Heart left ventricle (tissue), 16 donors: ENCODE data around the gene DGKG. TPM values are rescaled to one million over a fixed set of nuclear protein-coding genes. Genes with fewer than 3 reads are reported as not detected.

ENCODE experiments used
- ATAC-seq, 4 donors: fragments of 200-7000 bp; cut with Tn5 transposase; one replicate each; pipeline ENCODE4 v1.9.1; 2020 to 2022; ENCODE audit warnings: moderate library complexity in 4 of 4, mild to moderate bottlenecking in 3 of 4, moderate number of reproducible peaks in 1 of 4
- DNase-seq, 5 donors: peaks; one replicate each; pipeline ENCODE4 v3.0.0-alpha.2; 2020
- H3K27ac ChIP-seq, 12 donors: fragments of 200-600 bp; sonication (generic) in 4 of 12; one replicate each; pipeline versions ENCODE4 v1.5.0 to v1.8.0; 2016 to 2022; ENCODE audit warnings: mild to moderate bottlenecking in 2 of 12
- H3K27me3 ChIP-seq, 9 donors: fragments of 200-600 bp; sonication (generic) in 2 of 9; one replicate each; pipeline versions ENCODE4 v1.5.1 to v1.8.0; 2016 to 2022; ENCODE audit warnings: mild to moderate bottlenecking in 3 of 9
- H3K36me3 ChIP-seq, 9 donors: fragments of 200-600 bp; sonication (generic) in 2 of 9; one replicate each; pipeline versions ENCODE4 v1.5.0 to v1.8.0; 2018 to 2022; ENCODE audit warnings: mild to moderate bottlenecking in 2 of 9
- H3K4me1 ChIP-seq, 12 donors: fragments of 200-600 bp; sonication (generic) in 4 of 12; one replicate each; pipeline versions ENCODE4 v1.5.0 to v1.8.0; 2016 to 2022; ENCODE audit warnings: mild to moderate bottlenecking in 3 of 12
- H3K4me3 ChIP-seq, 12 donors: fragments of 200-600 bp; sonication (generic) in 4 of 12; one replicate each; pipeline versions ENCODE4 v1.5.0 to v1.8.0; 2017 to 2022; ENCODE audit warnings: mild to moderate bottlenecking in 9 of 12, moderate library complexity in 4 of 12
- H3K9me3 ChIP-seq, 12 donors: fragments of 200-600 bp; sonication (generic) in 4 of 12; one replicate each; pipeline versions ENCODE4 v1.5.0 to v1.8.0; 2016 to 2022; ENCODE audit warnings: mild to moderate bottlenecking in 1 of 12
- CTCF ChIP-seq, 12 donors: fragments of 200-600 bp; sonication (generic) in 4 of 12; IDR thresholded peaks; one replicate each; pipeline versions ENCODE4 v1.5.0 to v1.8.0; 2018 to 2022; ENCODE audit warnings: antibody characterized with exemption in 12 of 12, mild to moderate bottlenecking in 5 of 12
- POLR2A ChIP-seq, 2 donors: fragments of 450-650 bp; IDR thresholded peaks; one replicate each; pipeline ENCODE4 v1.6.1; 2017; ENCODE audit warnings: antibody characterized with exemption in 2 of 2, mild to moderate bottlenecking in 2 of 2, moderate library complexity in 2 of 2
- WGBS, 4 donors: extraction: QIAGEN DNeasy Blood & Tissue Kit in 2 of 4; methylation state at CpG; one replicate each; pipeline versions ENCODE4 v1.1.5 to v1.1.7; 2013 to 2018; 5-methylcytosine and 5-hydroxymethylcytosine counted together
- intact Hi-C, 10 donors: fragments of 100-400 bp; cut with DNase I; formaldehyde crosslinking; loops; one replicate each; pipeline versions ENCODE4 v1.11.1 to v1.14.2; 2022
- polyA plus RNA-seq, 2 donors: library from polyadenylated mRNA; stranded (reverse); fragments of 200-250 nt; gene quantifications; one replicate each; pipeline ENCODE4 v1.2.3, GENCODE V29; 2013
- total RNA-seq, 9 donors: library from RNA; depleted of rRNA in 2 of 9; stranded (reverse); fragments of >200 nt in 2 of 9; fragmentation: NEBNext Ultra II Directional in 3 of 9; extraction: Animal tissue kit (Norgen Biotek cat#: 25700) in 3 of 9; gene quantifications; one replicate each; pipeline versions ENCODE4 v1.1.0 to v1.2.4, GENCODE V29; 2016 to 2023
- donor health status: ischemic (EF 13 %, LVEDD 7.1; RV severe dilation, severe dysfunction).
- donor health status: healthy with polysubstance abuse.
- donor health status: DM: no; HTN: yes; CAD: no.
- donor health status: DM: no; HTN: no; CAD: no.
- donor health status: ischemic (EF 25% LVEDD 6.9; RV normal size, moderate dysfunction).
- donor health status: ischemic (EF 25% LVEDD 5.7; RV mildly dilated, moderate dysfunction).
- donor health status: healthy.
- donor health status: DM: yes; HTN: yes; CAD: no.
- donor health status: ischemic (EF 35%, LVEDD 5.7; RV mildly dilated, moderate dysfunction).
- donor health status: nonischemic (EF 11% LVEDD 7.7; RV severe dilation, severe dysfunction).
- donor health status: DM: yes; HTN: yes; CAD: no.
- donor health status: PGD.
- donor health status: ischemic (EF 29% LVEDD 5.4; RV normal size, mild dysfunction).
- donor health status: nonischemic (EF 23%, LVEDD 6.1; RV moderate dilation, normal function).

Gene DGKG
- total and polyA plus RNA-seq, 11 donors, result 9.0 to 59.3 (median 32.0) TPM

GRCh38 chr3:186115239-186115996 is 246.6 kb downstream of the DGKG start:
- no peak overlapping the region for H3K4me3 ChIP-seq

GRCh38 chr3:186110975-186111974 is 250.8 kb downstream of the DGKG start:
- Histone ChIP-seq H3K36me3 (no peaks in the 10 kb centered on the region), H3K4me3 (no peak overlapping the region), H3K27ac (no peak overlapping the region), H3K9me3 (no peaks in the 10 kb centered on the region), H3K4me1 (peaks cover 0 to 33% (median 13%) of the 10 kb centered on the region in 12 donors), H3K27me3 (peaks cover 0 to 22% (median 0%) of the 10 kb centered on the region in 9 donors)
- intact Hi-C loops, result loop anchor here in 1 of 10 donors (10.0 kb wide), 1 partner anchor 454 kb away; the partner anchor contains the start of gene TBCCD1
- DNase-seq (peak in 2 of 5 donors; percentile 31 to 38), ATAC-seq (no peak)
- 68 to 83% (median 74%) methylated on average over 12 of the region's 12 CpGs for whole genome bisulfite sequencing, 4 donors
- TF ChIP-seq CTCF (IDR thresholded peaks at IDR 0.05) (no peak), POLR2A (IDR thresholded peaks at IDR 0.05) (no peak)

More at GRCh38 chr3:186115239-186115996, 246.6 kb downstream of the DGKG start:
- WGBS, 4 donors, result 91 to 96% (median 93%) methylated on average over 15 of the region's 15 CpGs
- intact Hi-C loops, result loop anchor here in 1 of 10 donors (10.0 kb wide), 1 partner anchor 449 kb away; the partner anchor contains the start of gene TBCCD1
- Histone ChIP-seq H3K27ac (no peak overlapping the region), H3K27me3 (peaks cover 0 to 15% (median 0%) of the 10 kb centered on the region in 9 donors), H3K36me3 (no peaks in the 10 kb centered on the region), H3K9me3 (no peaks in the 10 kb centered on the region), H3K4me1 (peaks cover 0 to 10% (median 3%) of the 10 kb centered on the region in 12 donors)
- TF ChIP-seq CTCF (IDR thresholded peaks at IDR 0.05) (no peak), POLR2A (IDR thresholded peaks at IDR 0.05) (no peak)
- ATAC-seq (peak in 2 of 4 donors; percentile 22 to 28), DNase-seq (no peak)

GRCh38 chr3:186109897-186110803 is 251.9 kb downstream of the DGKG start:
- ATAC-seq (no peak), DNase-seq (peak in 3 of 5 donors; percentile 23 to 37 (median 34))
- Histone ChIP-seq H3K36me3 (no peaks in the 10 kb centered on the region), H3K27me3 (peaks cover 0 to 22% (median 0%) of the 10 kb centered on the region in 9 donors), H3K4me3 (peak overlapping the region; percentile 9 to 95 (median 87)), H3K4me1 (peaks cover 0 to 35% (median 13%) of the 10 kb centered on the region in 12 donors), H3K27ac (peak overlapping the region; percentile 45 to 91 (median 75)), H3K9me3 (no peaks in the 10 kb centered on the region)
- TF ChIP-seq CTCF (IDR thresholded peaks at IDR 0.05) (no peak), POLR2A (IDR thresholded peaks at IDR 0.05) (no peak)
- intact Hi-C loops, result loop anchor here in 5 of 10 donors (5.0 to 10.0 kb wide), 5 partner anchors 102 to 455 kb away; partner anchors contain the start of genes TBCCD1 (in 3 of the 5) and TRA2B (in 2 of the 5)
- 5 to 8% (median 6%) methylated on average over 33 to 35 of the region's 35 CpGs for WGBS, 4 donors
